ENCODE results near the gene SBNO2. TPM values are rescaled to one million over a fixed set of nuclear protein-coding genes. Genes with fewer than 3 reads are reported as not detected.

SBNO2 gene
- total RNA-seq, 1 donor from 2014 or later: 48.8 TPM

DNA sequence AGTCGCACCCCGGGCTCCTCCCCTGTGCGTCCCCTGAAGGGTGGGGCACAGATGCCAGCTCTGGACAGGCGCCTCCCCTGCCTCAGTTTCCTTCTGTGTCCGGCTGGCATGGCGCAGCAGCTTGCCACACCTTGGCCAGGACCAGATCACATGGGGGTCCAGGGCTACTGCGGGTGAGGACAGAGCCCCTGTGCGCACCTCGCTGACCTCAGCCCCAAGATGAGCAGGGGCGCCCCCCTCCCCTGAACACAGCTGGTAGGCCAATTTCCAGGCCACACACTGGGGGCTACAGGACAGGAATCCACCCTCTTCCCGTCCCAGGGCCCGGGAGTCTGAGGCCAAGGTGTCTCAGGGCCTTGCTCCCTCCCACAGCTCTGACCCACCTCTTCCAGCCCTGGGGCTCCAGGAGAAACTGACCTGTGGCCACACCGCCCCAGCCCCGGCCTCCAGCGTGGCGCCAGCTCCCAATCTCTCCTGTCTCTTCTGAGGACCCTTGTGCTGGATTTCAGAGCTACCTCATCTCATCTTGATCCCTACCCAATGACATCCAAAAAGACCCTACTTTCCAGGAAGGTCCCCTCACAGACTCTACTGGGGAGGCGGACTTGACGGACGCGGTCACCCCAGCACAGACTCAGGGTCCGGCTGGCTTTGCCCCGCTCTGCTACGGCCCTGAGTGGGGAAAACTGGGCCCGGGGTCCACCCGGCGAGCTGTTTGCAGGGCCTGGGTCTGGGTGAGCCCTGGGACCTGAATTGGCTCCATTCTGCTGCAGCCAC is 28.2 kb downstream of the SBNO2 start:
- H3K4me3 ChIP-seq (ENCODE audit: low read depth, low read length): no peak overlapping the region
- no peaks in the 10 kb centered on the region for H3K27me3 ChIP-seq (ENCODE audit: control insufficient read depth, insufficient read depth, low read length)
- peaks cover 1% of the 10 kb centered on the region for H3K36me3 ChIP-seq (ENCODE audit: control insufficient read depth, insufficient read depth, low read length)
- no peak for DNase-seq (ENCODE audit: low read depth)
- TF ChIP-seq, protein P1, sequence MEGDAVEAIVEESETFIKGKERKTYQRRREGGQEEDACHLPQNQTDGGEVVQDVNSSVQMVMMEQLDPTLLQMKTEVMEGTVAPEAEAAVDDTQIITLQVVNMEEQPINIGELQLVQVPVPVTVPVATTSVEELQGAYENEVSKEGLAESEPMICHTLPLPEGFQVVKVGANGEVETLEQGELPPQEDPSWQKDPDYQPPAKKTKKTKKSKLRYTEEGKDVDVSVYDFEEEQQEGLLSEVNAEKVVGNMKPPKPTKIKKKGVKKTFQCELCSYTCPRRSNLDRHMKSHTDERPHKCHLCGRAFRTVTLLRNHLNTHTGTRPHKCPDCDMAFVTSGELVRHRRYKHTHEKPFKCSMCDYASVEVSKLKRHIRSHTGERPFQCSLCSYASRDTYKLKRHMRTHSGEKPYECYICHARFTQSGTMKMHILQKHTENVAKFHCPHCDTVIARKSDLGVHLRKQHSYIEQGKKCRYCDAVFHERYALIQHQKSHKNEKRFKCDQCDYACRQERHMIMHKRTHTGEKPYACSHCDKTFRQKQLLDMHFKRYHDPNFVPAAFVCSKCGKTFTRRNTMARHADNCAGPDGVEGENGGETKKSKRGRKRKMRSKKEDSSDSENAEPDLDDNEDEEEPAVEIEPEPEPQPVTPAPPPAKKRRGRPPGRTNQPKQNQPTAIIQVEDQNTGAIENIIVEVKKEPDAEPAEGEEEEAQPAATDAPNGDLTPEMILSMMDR (IDR thresholded peaks at IDR 0.05; ENCODE audit: insufficient read depth, low read length, poor library complexity, severe bottlenecking): no peak

DNA sequence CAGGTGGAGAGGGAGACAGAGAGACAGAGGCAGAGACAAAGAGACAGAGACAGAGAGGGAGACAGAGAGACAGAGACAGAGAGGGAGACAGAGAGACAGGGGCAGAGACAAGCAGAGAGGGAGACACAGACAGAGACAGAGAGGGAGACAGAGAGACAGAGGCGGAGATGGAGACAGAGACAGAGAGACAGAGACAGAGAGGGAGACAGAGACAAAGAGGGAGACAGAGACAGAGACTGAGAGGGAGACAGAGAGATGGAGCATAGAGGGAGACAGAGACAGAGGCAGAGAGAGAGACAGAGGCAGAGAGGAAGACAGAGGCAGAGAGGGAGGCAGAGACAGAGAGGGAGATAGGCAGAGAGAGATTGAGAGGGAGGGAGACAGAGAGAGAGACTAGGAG is 29.3 kb downstream of the SBNO2 start:
- no peaks in the 10 kb centered on the region for H3K27me3 ChIP-seq (ENCODE audit: control insufficient read depth, insufficient read depth, low read length)
- no peak for DNase-seq (ENCODE audit: low read depth)
- H3K36me3 ChIP-seq (ENCODE audit: control insufficient read depth, insufficient read depth, low read length): peaks cover 2% of the 10 kb centered on the region
- H3K4me3 ChIP-seq (ENCODE audit: low read depth, low read length): no peak overlapping the region
- TF ChIP-seq, protein P1 (IDR thresholded peaks at IDR 0.05; ENCODE audit: insufficient read depth, low read length, poor library complexity, severe bottlenecking): no peak

DNA sequence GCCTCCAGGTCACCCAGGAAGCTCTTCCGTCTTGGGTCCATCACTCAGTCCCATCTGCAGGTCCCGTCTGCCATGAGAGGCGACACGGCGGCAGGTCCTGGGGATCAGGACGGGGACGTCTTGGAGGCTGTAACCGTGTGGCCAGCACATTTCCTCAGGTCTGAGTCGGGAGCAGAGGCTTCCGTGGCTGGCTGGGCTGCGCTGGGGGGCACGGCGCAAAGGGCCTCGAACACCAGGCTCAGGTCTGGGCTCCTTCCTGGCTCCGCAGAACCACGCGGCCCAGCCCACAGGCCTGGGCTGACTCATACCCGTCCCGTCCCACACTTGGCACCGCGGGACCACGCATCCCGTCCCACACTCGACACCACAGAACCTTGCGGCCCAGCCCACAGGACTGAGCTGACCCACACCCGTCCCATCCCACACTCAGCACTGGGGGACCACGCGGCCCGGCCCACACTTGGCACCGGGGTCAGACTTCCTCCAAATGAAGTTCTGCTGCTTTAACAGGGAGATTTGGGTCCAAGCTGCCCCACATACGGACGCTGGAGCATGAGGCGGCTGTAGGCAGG is 30.2 kb downstream of the SBNO2 start:
- H3K36me3 ChIP-seq (ENCODE audit: control insufficient read depth, insufficient read depth, low read length): peaks cover 2% of the 10 kb centered on the region
- TF ChIP-seq, protein P1 (IDR thresholded peaks at IDR 0.05; ENCODE audit: insufficient read depth, low read length, poor library complexity, severe bottlenecking): no peak
- no peak overlapping the region for H3K4me3 ChIP-seq (ENCODE audit: low read depth, low read length)
- H3K27me3 ChIP-seq (ENCODE audit: control insufficient read depth, insufficient read depth, low read length): no peaks in the 10 kb centered on the region
- DNase-seq (ENCODE audit: low read depth): no peak

DNA sequence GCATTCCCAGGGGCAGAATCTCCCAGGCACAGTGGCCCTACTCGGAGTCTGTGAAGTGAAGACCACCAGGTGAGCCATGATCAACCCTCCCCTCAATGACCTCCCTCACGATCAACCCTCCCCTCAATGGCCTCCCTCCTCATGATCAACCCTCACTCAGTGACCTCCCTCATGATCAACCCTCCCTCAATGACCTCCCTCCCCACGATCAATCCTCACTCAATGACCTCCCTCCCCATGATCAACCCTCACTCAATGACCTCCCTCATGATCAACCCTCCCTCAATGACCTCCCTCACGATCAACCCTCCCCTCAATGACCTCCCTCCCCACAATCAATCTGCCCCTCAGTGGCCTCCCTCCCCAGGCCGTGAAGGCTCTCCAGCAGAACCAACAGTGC is 32.1 kb downstream of the SBNO2 start:
- TF ChIP-seq, protein P1 (IDR thresholded peaks at IDR 0.05; ENCODE audit: insufficient read depth, low read length, poor library complexity, severe bottlenecking): no peak
- no peaks in the 10 kb centered on the region for H3K27me3 ChIP-seq (ENCODE audit: control insufficient read depth, insufficient read depth, low read length)
- H3K36me3 ChIP-seq (ENCODE audit: control insufficient read depth, insufficient read depth, low read length): peaks cover 2% of the 10 kb centered on the region
- H3K4me3 ChIP-seq (ENCODE audit: low read depth, low read length): no peak overlapping the region
- DNase-seq (ENCODE audit: low read depth): no peak

DNA sequence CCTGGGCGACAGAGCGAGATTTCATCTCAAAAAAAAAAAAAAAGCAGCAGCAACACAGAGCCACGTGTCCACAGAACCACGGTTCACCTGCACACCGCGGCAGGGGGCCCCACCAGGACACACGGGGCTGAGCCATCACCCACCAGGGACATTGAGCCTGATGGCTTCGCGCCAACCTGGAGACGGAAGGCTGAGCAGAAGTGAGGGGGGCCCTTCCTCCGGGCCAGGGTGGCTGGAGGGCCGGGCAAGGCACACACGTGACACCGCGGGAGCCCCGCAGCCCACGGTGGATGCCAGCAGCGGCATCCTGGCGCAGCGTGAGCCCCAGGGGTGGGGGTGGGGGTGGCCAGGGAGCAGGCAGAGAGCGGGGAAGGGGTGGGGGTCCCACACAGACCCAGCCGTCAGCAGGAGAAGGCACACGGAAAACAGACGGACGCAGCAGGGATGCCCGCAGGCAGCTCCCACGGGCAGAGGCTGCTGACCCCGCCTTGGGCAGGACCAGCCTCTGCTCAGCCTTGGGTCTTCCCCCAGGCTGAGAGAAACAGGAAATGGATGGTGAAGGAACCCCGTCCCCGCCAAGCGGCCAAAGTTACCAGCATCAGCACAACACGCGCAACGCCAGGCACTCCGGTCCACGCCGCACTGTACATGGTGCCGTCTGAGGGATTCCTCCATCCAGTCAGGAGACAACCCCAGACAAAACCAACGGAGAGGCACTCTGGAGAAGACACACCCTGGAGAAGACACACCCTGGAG is 33.6 kb downstream of the SBNO2 start:
- TF ChIP-seq, protein P1 (IDR thresholded peaks at IDR 0.05; ENCODE audit: insufficient read depth, low read length, poor library complexity, severe bottlenecking): no peak
- peaks cover 2% of the 10 kb centered on the region for H3K36me3 ChIP-seq (ENCODE audit: control insufficient read depth, insufficient read depth, low read length)

More for the DNA sequence above, 33.6 kb downstream of the SBNO2 start:
- H3K27me3 ChIP-seq (ENCODE audit: control insufficient read depth, insufficient read depth, low read length): no peaks in the 10 kb centered on the region
- no peak for DNase-seq (ENCODE audit: low read depth)
- no peak overlapping the region for H3K4me3 ChIP-seq (ENCODE audit: low read depth, low read length)

Measured in kidney epithelial cell (primary cell).